HG03045 (cell line): ENCODE results near the gene GABARAP.

ENCODE experiments used
- ATAC-seq: cut with Tn5 transposase; IDR thresholded peaks from one replicate; pipeline ENCODE4 v1.9.1; 2021; ENCODE audit warnings: mild to moderate bottlenecking, moderate library complexity; ENCODE audit not compliant: unreplicated experiment

The GABARAP gene

GRCh38 chr17:7208754-7209460 lies 33.3 kb downstream of the GABARAP start:
- no peak for ATAC-seq

DNA sequence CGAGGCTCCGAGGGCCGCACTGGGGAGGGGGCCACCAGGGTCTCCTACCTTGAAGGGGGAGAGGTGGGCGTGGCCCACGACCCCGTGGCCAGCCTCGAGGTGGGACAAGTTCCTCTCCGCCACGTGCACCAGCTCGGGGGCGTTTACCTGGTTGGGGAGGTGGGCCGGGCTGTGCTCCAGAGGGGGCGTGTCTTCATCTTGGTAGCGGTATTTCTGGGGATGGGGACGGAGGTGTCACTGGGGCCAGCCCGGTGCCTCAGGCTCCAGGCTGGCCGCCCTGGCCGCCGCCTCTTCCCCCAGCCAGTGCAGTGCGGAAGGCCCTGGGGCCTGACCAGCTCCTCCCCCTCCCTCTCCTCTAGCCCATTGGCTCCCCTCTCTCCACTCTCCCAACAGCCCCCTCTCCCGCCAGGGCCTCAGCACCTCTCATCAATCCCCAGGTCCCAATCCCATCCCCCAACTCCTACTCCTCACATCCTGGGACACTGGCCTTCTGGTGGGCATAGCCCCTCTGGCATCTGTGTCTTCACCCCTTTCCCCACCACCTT lies 34.1 kb downstream of the GABARAP start:
- no peak for ATAC-seq

GRCh38 chr17:7207120-7208001 lies 34.9 kb downstream of the GABARAP start:
- no peak for ATAC-seq

- no peak for ATAC-seq
Measured at GRCh38 chr17:7205561-7205960, 36.7 kb downstream of the GABARAP start.

DNA sequence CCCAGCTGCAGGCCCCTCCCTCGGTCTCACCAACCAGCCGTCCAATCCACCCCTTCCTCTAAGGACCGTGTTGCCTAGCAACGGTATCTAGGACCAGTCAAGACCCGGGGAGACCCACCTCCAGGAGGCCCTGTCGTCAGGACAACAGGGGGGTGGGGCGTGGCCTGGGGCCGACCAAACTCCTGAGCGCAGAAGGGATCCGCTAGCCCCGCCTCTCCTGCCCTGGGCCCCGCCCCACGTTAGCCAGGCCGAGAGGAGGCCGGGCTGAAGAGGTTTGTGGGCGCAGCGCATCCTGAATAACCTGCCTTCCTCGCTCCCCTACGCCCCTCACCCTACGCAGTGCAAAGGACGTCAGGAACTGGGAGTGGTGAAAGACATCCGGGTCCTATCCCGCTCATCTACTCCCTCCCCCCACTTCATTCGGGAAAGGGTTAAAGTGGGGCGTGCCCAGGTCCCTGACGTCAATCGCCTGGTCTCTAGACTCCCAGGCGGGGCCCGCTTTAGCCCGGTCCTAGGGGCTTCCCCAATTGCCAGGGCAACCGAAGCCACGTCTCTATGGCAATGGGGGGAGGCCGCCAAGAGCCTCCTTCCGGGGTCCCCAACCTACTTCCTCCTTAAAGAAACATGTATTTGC lies 37.3 kb downstream of the GABARAP start:
- peak; percentile 80 for ATAC-seq

- ATAC-seq: no peak
Measured at GRCh38 chr17:7204336-7204735, 37.9 kb downstream of the GABARAP start.

GRCh38 chr17:7203391-7203790 lies 38.9 kb downstream of the GABARAP start:
- no peak for ATAC-seq

GRCh38 chr17:7196651-7197401 lies 45.4 kb downstream of the GABARAP start:
- no peak for ATAC-seq

GRCh38 chr17:7195971-7196370 lies 46.3 kb downstream of the GABARAP start:
- ATAC-seq: no peak

GRCh38 chr17:7192271-7192937 lies 49.8 kb downstream of the GABARAP start:
- no peak for ATAC-seq

GRCh38 chr17:7191571-7192270 lies 50.5 kb downstream of the GABARAP start:
- ATAC-seq: no peak

DNA sequence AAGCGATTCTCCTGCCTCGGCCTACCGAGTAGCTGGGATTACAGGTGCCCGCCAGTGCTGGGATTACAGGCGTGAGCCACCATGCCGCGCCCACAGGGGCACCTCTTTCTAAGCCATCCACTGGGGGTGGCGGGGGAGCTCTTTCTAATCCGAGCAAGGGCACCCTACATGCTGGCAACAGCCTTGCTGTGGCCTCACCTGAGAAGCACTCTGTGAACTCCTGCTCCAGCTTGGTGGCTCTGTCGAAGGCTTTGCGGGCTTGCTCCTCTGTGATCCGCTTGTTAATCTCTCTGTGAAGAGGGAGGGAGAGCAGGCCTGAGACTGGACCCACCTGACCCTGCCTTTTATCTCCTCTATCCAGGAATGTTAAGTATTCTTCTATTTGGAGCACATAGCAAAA lies 51.2 kb downstream of the GABARAP start:
- ATAC-seq: no peak

DNA sequence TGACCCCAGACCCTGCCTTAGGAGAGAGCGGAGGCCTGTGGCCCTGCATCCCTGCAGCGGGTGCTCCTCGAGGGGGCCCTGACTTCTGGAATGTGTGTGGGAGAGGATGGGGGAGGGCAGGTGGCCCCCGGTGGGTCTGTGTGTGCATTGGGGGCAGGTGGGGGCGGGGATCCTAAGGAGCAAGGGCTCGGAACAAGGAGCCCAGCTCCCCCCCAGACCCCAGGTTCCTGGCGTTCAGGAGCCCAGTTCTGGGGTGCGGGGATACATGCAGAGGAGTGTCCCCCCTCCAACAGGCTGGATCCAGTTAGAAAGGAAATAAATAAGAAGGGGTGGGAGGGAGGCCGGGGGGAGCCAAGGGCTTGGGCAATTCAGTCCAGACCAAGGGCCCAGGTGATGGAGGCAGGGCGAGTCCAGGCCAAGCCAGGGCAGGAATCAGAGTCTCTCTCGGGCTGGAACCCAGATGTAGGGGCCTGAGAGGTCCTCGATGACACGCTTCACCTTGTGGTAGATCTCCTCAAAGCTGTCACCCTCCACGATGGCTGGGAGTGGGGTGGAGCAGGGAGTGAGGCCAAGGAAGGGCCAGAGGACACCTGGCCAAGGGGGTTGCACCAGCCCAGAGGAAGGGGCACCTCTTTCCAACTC lies 51.9 kb downstream of the GABARAP start:
- ATAC-seq: no peak
